GM23338 (cell line): ENCODE data around the gene CLTA. TPM values are rescaled to one million over a fixed set of nuclear protein-coding genes. Genes with fewer than 3 reads are reported as not detected.

Experiments
- ATAC-seq: fragments of 200-7000 bp; cut with Tn5 transposase; 3 replicates; pipeline ENCODE4 v1.9.1; 2020
- DNase-seq: peaks from one replicate; pipeline ENCODE4 v3.0.0-alpha.2; 2015; ENCODE audit warnings: low spot score
- H2AFZ ChIP-seq: fragments of 200-600 bp; sonication (generic); 2 replicates; pipeline ENCODE4 v1.8.0; 2016; ENCODE audit warnings: antibody characterized with exemption, mild to moderate bottlenecking, moderate library complexity
- H3F3A ChIP-seq: fragments of 200-600 bp; sonication (generic); replicated peaks from 2 replicates; pipeline ENCODE4 v1.8.0; 2017; ENCODE audit warnings: antibody characterized with exemption, mixed run types, low read depth
- H3K27ac ChIP-seq: fragments of 200-600 bp; sonication (generic); 2 replicates; pipeline ENCODE4 v1.6.1; 2016; ENCODE audit warnings: low read depth
- H3K27me3 ChIP-seq: fragments of 200-600 bp; sonication (generic); 2 replicates; pipeline ENCODE4 v1.8.0; 2016; ENCODE audit warnings: mild to moderate bottlenecking, mixed run types, moderate library complexity; ENCODE audit not compliant: insufficient read depth
- H3K36me3 ChIP-seq: fragments of 200-600 bp; sonication (generic); 2 replicates; pipeline ENCODE4 v1.8.0; 2016; ENCODE audit warnings: mild to moderate bottlenecking; ENCODE audit not compliant: insufficient read depth
- H3K4me1 ChIP-seq: fragments of 200-600 bp; sonication (generic); 2 replicates; pipeline ENCODE4 v1.8.0; 2016; ENCODE audit warnings: mild to moderate bottlenecking, moderate library complexity; ENCODE audit not compliant: insufficient read depth
- H3K4me2 ChIP-seq: fragments of 200-600 bp; sonication (generic); 2 replicates; pipeline ENCODE4 v1.7.1; 2017; ENCODE audit warnings: mixed run types
- H3K4me3 ChIP-seq: fragments of 200-600 bp; sonication (generic); 2 replicates; pipeline ENCODE4 v1.6.1; 2016; ENCODE audit warnings: mixed run types
- H3K79me2 ChIP-seq: fragments of 200-600 bp; sonication (generic); replicated peaks from 2 replicates; pipeline ENCODE4 v1.8.0; 2017; ENCODE audit warnings: mild to moderate bottlenecking; ENCODE audit not compliant: insufficient read depth
- H3K9me2 ChIP-seq: fragments of 200-600 bp; sonication (generic); 2 replicates; pipeline ENCODE4 v1.8.0; 2017; ENCODE audit not compliant: insufficient read depth
- H4K20me1 ChIP-seq: fragments of 200-600 bp; sonication (generic); replicated peaks from 2 replicates; pipeline ENCODE4 v1.8.0; 2017; ENCODE audit warnings: mild to moderate bottlenecking; ENCODE audit not compliant: insufficient read depth
- H3K27ac Mint-ChIP-seq: 2 replicates; pipeline ENCODE4 v1.8.0; 2020; ENCODE audit warnings: inconsistent platforms, mild to moderate bottlenecking, moderate library complexity, mixed read lengths
- H3K27me3 Mint-ChIP-seq: 3 replicates; pipeline ENCODE4 v1.8.0; 2022; ENCODE audit warnings: low read depth, mild to moderate bottlenecking, moderate library complexity, mixed read lengths, inconsistent platforms; ENCODE audit not compliant: insufficient read depth, poor library complexity
- H3K36me3 Mint-ChIP-seq: 3 replicates; pipeline ENCODE4 v1.8.0; 2021; ENCODE audit warnings: low read depth, mild to moderate bottlenecking, inconsistent platforms, moderate library complexity, mixed read lengths
- H3K4me1 Mint-ChIP-seq: 3 replicates; pipeline ENCODE4 v1.8.0; 2020; ENCODE audit warnings: mild to moderate bottlenecking, inconsistent platforms, mixed read lengths
- H3K4me3 Mint-ChIP-seq: 3 replicates; pipeline ENCODE4 v1.8.0; 2021; ENCODE audit warnings: moderate library complexity, mild to moderate bottlenecking, inconsistent platforms, mixed read lengths
- H3K9me3 Mint-ChIP-seq: 3 replicates; pipeline ENCODE4 v1.8.0; 2020; ENCODE audit warnings: moderate library complexity, mild to moderate bottlenecking, inconsistent platforms, mixed read lengths
- CREB1 ChIP-seq: fragments of 250-450 bp; sonication (Bioruptor Pico); IDR thresholded peaks from 2 replicates; pipeline ENCODE4 v1.5.0; 2020; ENCODE audit warnings: low read depth, mild to moderate bottlenecking, moderate library complexity
- EZH2 ChIP-seq: fragments of 200-600 bp; sonication (generic); IDR thresholded peaks from one replicate; pipeline ENCODE4 v1.8.0; 2017; ENCODE audit warnings: antibody characterized with exemption, mild to moderate bottlenecking, low read depth; ENCODE audit not compliant: unreplicated experiment
- EZH2phosphoT487 ChIP-seq: fragments of 200-600 bp; sonication (generic); IDR thresholded peaks from one replicate; pipeline ENCODE4 v1.8.1; 2018; ENCODE audit warnings: antibody characterized with exemption; ENCODE audit not compliant: unreplicated experiment
- JUNB ChIP-seq: IDR thresholded peaks from one replicate; pipeline ENCODE4 v1.6.1; 2016; ENCODE audit warnings: antibody characterized with exemption; ENCODE audit not compliant: unreplicated experiment
- NANOG ChIP-seq: IDR thresholded peaks from 2 replicates; pipeline ENCODE4 v1.6.1; 2016; ENCODE audit warnings: antibody characterized with exemption, borderline replicate concordance
- POLR2AphosphoS5 ChIP-seq: IDR thresholded peaks from 2 replicates; pipeline ENCODE4 v1.6.1; 2016; ENCODE audit warnings: antibody characterized with exemption, low read depth
- STAT1 ChIP-seq: IDR thresholded peaks from one replicate; pipeline ENCODE4 v1.6.1; 2016; ENCODE audit warnings: antibody characterized with exemption; ENCODE audit not compliant: unreplicated experiment
- ZNF114 ChIP-seq: fragments of 250-450 bp; sonication (Bioruptor Pico); IDR thresholded peaks from 2 replicates; pipeline ENCODE4 v1.5.0; 2020; ENCODE audit warnings: mild to moderate bottlenecking, moderate library complexity
- ZNF331 ChIP-seq: fragments of 250-450 bp; sonication (Bioruptor Pico); IDR thresholded peaks from 2 replicates; pipeline ENCODE4 v1.5.0; 2020; ENCODE audit warnings: low read depth, mild to moderate bottlenecking, moderate library complexity
- polyA plus RNA-seq: library from polyadenylated mRNA; unstranded; fragments of >200 nt; fragmentation: Nextera tagmentation; extraction: Ambion mirVana; gene quantifications from 2 replicates; pipeline ENCODE4 v1.2.1, GENCODE V29; 2016
- total RNA-seq: library from RNA; depleted of rRNA; stranded (reverse); fragments of >200 nt; shearing (Covaris generic); gene quantifications from 2 replicates; pipeline ENCODE4 v1.2.3, GENCODE V29; 2014
- TF ChIP-seq, protein P1 (sequence below): IDR thresholded peaks from one replicate; pipeline ENCODE4 v1.6.1; 2018; ENCODE audit warnings: antibody characterized with exemption; ENCODE audit not compliant: unreplicated experiment
- TF ChIP-seq, protein P2 (sequence below): fragments of 250-450 bp; sonication (Bioruptor Pico); IDR thresholded peaks from 2 replicates; pipeline ENCODE4 v1.5.0; 2020; ENCODE audit warnings: mild to moderate bottlenecking, moderate library complexity
- TF ChIP-seq, protein P3 (sequence below): IDR thresholded peaks from 2 replicates; pipeline ENCODE4 v1.6.1; 2016; ENCODE audit warnings: antibody characterized with exemption

CLTA gene
- total and polyA plus RNA-seq, 2 experiments from 2014 or later: 223 to 259 TPM

DNA sequence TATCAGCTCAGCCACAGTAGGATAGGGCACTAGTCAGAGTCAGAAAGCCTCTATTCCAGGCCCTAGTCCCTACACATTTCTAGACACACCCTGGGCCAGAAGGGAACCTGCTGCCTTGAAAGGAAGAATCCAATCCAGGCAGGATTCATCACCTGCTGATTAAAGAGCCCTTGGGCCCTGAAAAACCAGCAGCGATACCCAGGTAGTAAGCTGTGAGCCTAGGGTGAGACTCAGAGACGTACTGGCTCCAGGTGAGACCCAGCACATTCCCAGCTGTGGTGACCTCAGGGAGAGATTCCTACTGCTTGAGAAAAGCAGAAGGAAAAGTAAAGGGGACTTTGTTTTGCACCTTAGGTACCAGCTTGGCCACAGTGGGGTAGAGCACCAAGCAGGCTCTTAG lies 16.9 kb upstream of the CLTA start:
- no peak overlapping the region for H3K27ac Mint-ChIP-seq
- H3K4me3 Mint-ChIP-seq: no peak overlapping the region

More for the DNA sequence above, 16.9 kb upstream of the CLTA start:
- H3K36me3 ChIP-seq: no peaks in the 10 kb centered on the region
- no peak overlapping the region for H3K4me2 ChIP-seq
- Mint-ChIP-seq H3K4me1 (peaks cover 4% of the 10 kb centered on the region; the same call in 2 of the 3 replicates), H3K36me3 (no peaks in the 10 kb centered on the region), H3K9me3 (peaks cover 7% of the 10 kb centered on the region; the same call in 2 of the 3 replicates), H3K27me3 (peaks cover 4% of the 10 kb centered on the region)
- no peaks in the 10 kb centered on the region for H3F3A ChIP-seq
- H4K20me1 ChIP-seq: no peaks in the 10 kb centered on the region
- H3K4me1 ChIP-seq: no peaks in the 10 kb centered on the region
- 0 out of 2 replicates have a peak, but pooled peaks cover 2% of the 10 kb centered on the region for H3K9me2 ChIP-seq
- H3K4me3 ChIP-seq: no peak overlapping the region
- ATAC-seq (no peak), DNase-seq (no peak)
- no peaks in the 10 kb centered on the region for H3K27me3 ChIP-seq
- H3K27ac ChIP-seq: no peak overlapping the region
- TF ChIP-seq JUNB (no peak), EZH2 (no peak), ZNF114 (no peak), NANOG (no peak), POLR2AphosphoS5 (no peak), STAT1 (no peak), ZNF331 (CRISPR knock-in tag) (no peak), CREB1 (CRISPR knock-in tag) (no peak), EZH2phosphoT487 (no peak)
- TF ChIP-seq, protein P1, sequence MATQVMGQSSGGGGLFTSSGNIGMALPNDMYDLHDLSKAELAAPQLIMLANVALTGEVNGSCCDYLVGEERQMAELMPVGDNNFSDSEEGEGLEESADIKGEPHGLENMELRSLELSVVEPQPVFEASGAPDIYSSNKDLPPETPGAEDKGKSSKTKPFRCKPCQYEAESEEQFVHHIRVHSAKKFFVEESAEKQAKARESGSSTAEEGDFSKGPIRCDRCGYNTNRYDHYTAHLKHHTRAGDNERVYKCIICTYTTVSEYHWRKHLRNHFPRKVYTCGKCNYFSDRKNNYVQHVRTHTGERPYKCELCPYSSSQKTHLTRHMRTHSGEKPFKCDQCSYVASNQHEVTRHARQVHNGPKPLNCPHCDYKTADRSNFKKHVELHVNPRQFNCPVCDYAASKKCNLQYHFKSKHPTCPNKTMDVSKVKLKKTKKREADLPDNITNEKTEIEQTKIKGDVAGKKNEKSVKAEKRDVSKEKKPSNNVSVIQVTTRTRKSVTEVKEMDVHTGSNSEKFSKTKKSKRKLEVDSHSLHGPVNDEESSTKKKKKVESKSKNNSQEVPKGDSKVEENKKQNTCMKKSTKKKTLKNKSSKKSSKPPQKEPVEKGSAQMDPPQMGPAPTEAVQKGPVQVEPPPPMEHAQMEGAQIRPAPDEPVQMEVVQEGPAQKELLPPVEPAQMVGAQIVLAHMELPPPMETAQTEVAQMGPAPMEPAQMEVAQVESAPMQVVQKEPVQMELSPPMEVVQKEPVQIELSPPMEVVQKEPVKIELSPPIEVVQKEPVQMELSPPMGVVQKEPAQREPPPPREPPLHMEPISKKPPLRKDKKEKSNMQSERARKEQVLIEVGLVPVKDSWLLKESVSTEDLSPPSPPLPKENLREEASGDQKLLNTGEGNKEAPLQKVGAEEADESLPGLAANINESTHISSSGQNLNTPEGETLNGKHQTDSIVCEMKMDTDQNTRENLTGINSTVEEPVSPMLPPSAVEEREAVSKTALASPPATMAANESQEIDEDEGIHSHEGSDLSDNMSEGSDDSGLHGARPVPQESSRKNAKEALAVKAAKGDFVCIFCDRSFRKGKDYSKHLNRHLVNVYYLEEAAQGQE: no peak
- TF ChIP-seq, protein P2, sequence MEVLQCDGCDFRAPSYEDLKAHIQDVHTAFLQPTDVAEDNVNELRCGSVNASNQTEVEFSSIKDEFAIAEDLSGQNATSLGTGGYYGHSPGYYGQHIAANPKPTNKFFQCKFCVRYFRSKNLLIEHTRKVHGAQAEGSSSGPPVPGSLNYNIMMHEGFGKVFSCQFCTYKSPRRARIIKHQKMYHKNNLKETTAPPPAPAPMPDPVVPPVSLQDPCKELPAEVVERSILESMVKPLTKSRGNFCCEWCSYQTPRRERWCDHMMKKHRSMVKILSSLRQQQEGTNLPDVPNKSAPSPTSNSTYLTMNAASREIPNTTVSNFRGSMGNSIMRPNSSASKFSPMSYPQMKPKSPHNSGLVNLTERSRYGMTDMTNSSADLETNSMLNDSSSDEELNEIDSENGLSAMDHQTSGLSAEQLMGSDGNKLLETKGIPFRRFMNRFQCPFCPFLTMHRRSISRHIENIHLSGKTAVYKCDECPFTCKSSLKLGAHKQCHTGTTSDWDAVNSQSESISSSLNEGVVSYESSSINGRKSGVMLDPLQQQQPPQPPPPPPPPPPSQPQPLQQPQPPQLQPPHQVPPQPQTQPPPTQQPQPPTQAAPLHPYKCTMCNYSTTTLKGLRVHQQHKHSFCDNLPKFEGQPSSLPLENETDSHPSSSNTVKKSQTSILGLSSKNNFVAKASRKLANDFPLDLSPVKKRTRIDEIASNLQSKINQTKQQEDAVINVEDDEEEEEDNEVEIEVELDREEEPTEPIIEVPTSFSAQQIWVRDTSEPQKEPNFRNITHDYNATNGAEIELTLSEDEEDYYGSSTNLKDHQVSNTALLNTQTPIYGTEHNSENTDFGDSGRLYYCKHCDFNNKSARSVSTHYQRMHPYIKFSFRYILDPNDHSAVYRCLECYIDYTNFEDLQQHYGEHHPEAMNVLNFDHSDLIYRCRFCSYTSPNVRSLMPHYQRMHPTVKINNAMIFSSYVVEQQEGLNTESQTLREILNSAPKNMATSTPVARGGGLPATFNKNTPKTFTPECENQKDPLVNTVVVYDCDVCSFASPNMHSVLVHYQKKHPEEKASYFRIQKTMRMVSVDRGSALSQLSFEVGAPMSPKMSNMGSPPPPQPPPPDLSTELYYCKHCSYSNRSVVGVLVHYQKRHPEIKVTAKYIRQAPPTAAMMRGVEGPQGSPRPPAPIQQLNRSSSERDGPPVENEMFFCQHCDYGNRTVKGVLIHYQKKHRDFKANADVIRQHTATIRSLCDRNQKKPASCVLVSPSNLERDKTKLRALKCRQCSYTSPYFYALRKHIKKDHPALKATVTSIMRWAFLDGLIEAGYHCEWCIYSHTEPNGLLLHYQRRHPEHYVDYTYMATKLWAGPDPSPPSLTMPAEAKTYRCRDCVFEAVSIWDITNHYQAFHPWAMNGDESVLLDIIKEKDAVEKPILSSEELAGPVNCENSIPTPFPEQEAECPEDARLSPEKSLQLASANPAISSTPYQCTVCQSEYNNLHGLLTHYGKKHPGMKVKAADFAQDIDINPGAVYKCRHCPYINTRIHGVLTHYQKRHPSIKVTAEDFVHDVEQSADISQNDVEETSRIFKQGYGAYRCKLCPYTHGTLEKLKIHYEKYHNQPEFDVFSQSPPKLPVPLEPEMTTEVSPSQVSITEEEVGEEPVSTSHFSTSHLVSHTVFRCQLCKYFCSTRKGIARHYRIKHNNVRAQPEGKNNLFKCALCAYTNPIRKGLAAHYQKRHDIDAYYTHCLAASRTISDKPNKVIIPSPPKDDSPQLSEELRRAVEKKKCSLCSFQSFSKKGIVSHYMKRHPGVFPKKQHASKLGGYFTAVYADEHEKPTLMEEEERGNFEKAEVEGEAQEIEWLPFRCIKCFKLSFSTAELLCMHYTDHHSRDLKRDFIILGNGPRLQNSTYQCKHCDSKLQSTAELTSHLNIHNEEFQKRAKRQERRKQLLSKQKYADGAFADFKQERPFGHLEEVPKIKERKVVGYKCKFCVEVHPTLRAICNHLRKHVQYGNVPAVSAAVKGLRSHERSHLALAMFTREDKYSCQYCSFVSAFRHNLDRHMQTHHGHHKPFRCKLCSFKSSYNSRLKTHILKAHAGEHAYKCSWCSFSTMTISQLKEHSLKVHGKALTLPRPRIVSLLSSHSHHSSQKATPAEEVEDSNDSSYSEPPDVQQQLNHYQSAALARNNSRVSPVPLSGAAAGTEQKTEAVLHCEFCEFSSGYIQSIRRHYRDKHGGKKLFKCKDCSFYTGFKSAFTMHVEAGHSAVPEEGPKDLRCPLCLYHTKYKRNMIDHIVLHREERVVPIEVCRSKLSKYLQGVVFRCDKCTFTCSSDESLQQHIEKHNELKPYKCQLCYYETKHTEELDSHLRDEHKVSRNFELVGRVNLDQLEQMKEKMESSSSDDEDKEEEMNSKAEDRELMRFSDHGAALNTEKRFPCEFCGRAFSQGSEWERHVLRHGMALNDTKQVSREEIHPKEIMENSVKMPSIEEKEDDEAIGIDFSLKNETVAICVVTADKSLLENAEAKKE: no peak
- TF ChIP-seq, protein P3, sequence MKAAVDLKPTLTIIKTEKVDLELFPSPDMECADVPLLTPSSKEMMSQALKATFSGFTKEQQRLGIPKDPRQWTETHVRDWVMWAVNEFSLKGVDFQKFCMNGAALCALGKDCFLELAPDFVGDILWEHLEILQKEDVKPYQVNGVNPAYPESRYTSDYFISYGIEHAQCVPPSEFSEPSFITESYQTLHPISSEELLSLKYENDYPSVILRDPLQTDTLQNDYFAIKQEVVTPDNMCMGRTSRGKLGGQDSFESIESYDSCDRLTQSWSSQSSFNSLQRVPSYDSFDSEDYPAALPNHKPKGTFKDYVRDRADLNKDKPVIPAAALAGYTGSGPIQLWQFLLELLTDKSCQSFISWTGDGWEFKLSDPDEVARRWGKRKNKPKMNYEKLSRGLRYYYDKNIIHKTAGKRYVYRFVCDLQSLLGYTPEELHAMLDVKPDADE: no peak
- no peak overlapping the region for H2AFZ ChIP-seq
- no peaks in the 10 kb centered on the region for H3K79me2 ChIP-seq
